ENCODE measurements around the gene SLC7A14. TPM values are rescaled to one million over a fixed set of nuclear protein-coding genes. Genes with fewer than 3 reads are reported as not detected.

Gene SLC7A14
- total and polyA plus RNA-seq, 2 donors (not counting 1 experiment from before 2014, with no cell fraction given): not detected

GRCh38 chr3:170508839-170509238 is 77.0 kb downstream of the SLC7A14 start:
- Histone ChIP-seq H3K27ac (ENCODE audit: low read length in 2 of 2) (no peak overlapping the region), H3K27me3 (replicated peaks in 1 of 4; ENCODE audit: control extremely low read depth in 1 of 4, control insufficient read depth in 3 of 4, insufficient read depth in 4 of 4, low read length in 3 of 4) (peaks cover 0 to 5% (median 0%) of the 10 kb centered on the region in 4 experiments), H3K36me3 (replicated peaks in 1 of 2; ENCODE audit: control extremely low read depth in 1 of 2, control insufficient read depth in 1 of 2, extremely low read depth in 1 of 2, insufficient read depth in 2 of 2, low read length in 1 of 2) (no peaks in the 10 kb centered on the region), H3K9ac (ENCODE audit: low read length) (no peak overlapping the region), H2AFZ (ENCODE audit: insufficient read depth, low read depth, low read length, poor library complexity, severe bottlenecking) (no peak overlapping the region), H3K4me3 (ENCODE audit: control extremely low read depth in 1 of 5, extremely low read depth in 1 of 5, insufficient read depth in 1 of 5, low read depth in 2 of 5, low read length in 4 of 5) (no peak overlapping the region), H3K4me1 (ENCODE audit: control insufficient read depth in 2 of 2, insufficient read depth in 2 of 2, low read length in 2 of 2) (no peaks in the 10 kb centered on the region), H4K20me1 (ENCODE audit: control insufficient read depth, insufficient read depth, low read length, poor library complexity, severe bottlenecking) (no peaks in the 10 kb centered on the region), H3K4me2 (replicated peaks; ENCODE audit: low read depth, low read length, poor library complexity, severe bottlenecking) (no peak overlapping the region), H3K79me2 (ENCODE audit: control insufficient read depth, insufficient read depth, low read length) (no peaks in the 10 kb centered on the region), H3K9me3 (ENCODE audit: control extremely low read depth in 1 of 3, control insufficient read depth in 2 of 3, insufficient read depth in 1 of 3, low read length in 2 of 3) (no peaks in the 10 kb centered on the region)
- ChIA-PET POLR2A (no interaction called here), CTCF (no interaction called here)
- Mint-ChIP-seq H3K27me3 (peaks cover 29% of the 10 kb centered on the region), H3K4me1 (no peaks in the 10 kb centered on the region), H3K9me3 (ENCODE audit: insufficient read depth) (no peaks in the 10 kb centered on the region), H3K27ac (no peak overlapping the region), H3K4me3 (no peak overlapping the region)
- TF ChIP-seq CTCF (IDR thresholded peaks at IDR 0.05) (no peak), EZH2 (IDR thresholded peaks at IDR 0.05; ENCODE audit: borderline replicate concordance, insufficient read depth, low read depth, low read length, poor library complexity, severe bottlenecking) (no peak)
- intact Hi-C loops (cut with micrococcal nuclease): no loop called here
- ATAC-seq (ENCODE audit: low read depth): no peak
- no peak for DNase-seq
- 67% methylated on average over 2 of the region's 4 CpGs for WGBS (ENCODE audit: insufficient coverage)

- Mint-ChIP-seq H3K27me3 (peaks cover 26% of the 10 kb centered on the region), H3K4me3 (no peak overlapping the region), H3K27ac (no peak overlapping the region), H3K4me1 (no peaks in the 10 kb centered on the region), H3K9me3 (ENCODE audit: insufficient read depth) (no peaks in the 10 kb centered on the region)
- no peak overlapping the region for H3K4me3 ChIP-seq (ENCODE audit: control extremely low read depth in 1 of 5, extremely low read depth in 1 of 5, insufficient read depth in 1 of 5, low read depth in 2 of 5, low read length in 4 of 5)
- TF ChIP-seq CTCF (IDR thresholded peaks at IDR 0.05): no peak
- TF ChIP-seq EZH2 (IDR thresholded peaks at IDR 0.05; ENCODE audit: borderline replicate concordance, insufficient read depth, low read depth, low read length, poor library complexity, severe bottlenecking): no peak
- POLR2A ChIA-PET: no interaction called here
- CTCF ChIA-PET: no interaction called here
- ATAC-seq (ENCODE audit: low read depth): no peak
- no peak overlapping the region for H3K4me2 ChIP-seq (replicated peaks; ENCODE audit: low read depth, low read length, poor library complexity, severe bottlenecking)
- no peaks in the 10 kb centered on the region for H3K79me2 ChIP-seq (ENCODE audit: control insufficient read depth, insufficient read depth, low read length)
- H3K9me3 ChIP-seq (ENCODE audit: control extremely low read depth in 1 of 3, control insufficient read depth in 2 of 3, insufficient read depth in 1 of 3, low read length in 2 of 3): no peaks in the 10 kb centered on the region
- H2AFZ ChIP-seq (ENCODE audit: insufficient read depth, low read depth, low read length, poor library complexity, severe bottlenecking): no peak overlapping the region
- no peak for DNase-seq
- peaks cover 0 to 5% (median 0%) of the 10 kb centered on the region in 4 experiments for H3K27me3 ChIP-seq (replicated peaks in 1 of 4; ENCODE audit: control extremely low read depth in 1 of 4, control insufficient read depth in 3 of 4, insufficient read depth in 4 of 4, low read length in 3 of 4)
- H3K27ac ChIP-seq (ENCODE audit: low read length in 2 of 2): no peak overlapping the region
- H3K4me1 ChIP-seq (ENCODE audit: control insufficient read depth in 2 of 2, insufficient read depth in 2 of 2, low read length in 2 of 2): no peaks in the 10 kb centered on the region
- no peaks in the 10 kb centered on the region for H4K20me1 ChIP-seq (ENCODE audit: control insufficient read depth, insufficient read depth, low read length, poor library complexity, severe bottlenecking)
- no peak overlapping the region for H3K9ac ChIP-seq (ENCODE audit: low read length)
- no peaks in the 10 kb centered on the region for H3K36me3 ChIP-seq (replicated peaks in 1 of 2; ENCODE audit: control extremely low read depth in 1 of 2, control insufficient read depth in 1 of 2, extremely low read depth in 1 of 2, insufficient read depth in 2 of 2, low read length in 1 of 2)
- intact Hi-C loops (cut with micrococcal nuclease): no loop called here
- WGBS (ENCODE audit: insufficient coverage): 96% methylated on average over 2 of the region's 5 CpGs
These were observed 77.6 kb downstream of the SLC7A14 start for GRCh38 chr3:170508291-170508690.
